Neural progenitor cell (in vitro differentiated cells): ENCODE data around the gene SDK1. TPM values are rescaled to one million over a fixed set of nuclear protein-coding genes. Genes with fewer than 3 reads are reported as not detected.

Experiments used
- DNase-seq: peaks from one replicate; pipeline ENCODE4 v3.0.0-alpha.2; 2016; ENCODE audit warnings: low spot score
- H2AFZ ChIP-seq: fragments of 200-600 bp; sonication (generic); replicated peaks from 2 replicates; pipeline ENCODE4 v1.6.1; 2016; ENCODE audit warnings: antibody characterized with exemption
- H3F3A ChIP-seq: fragments of 200-600 bp; sonication (generic); 2 replicates; pipeline ENCODE4 v1.6.1; 2016; ENCODE audit warnings: antibody characterized with exemption, low read depth
- H3K27ac ChIP-seq: fragments of 200-600 bp; sonication (generic); 2 replicates; pipeline ENCODE4 v1.5.1; 2016; ENCODE audit warnings: mild to moderate bottlenecking
- H3K27me3 ChIP-seq: fragments of 200-600 bp; sonication (generic); 2 replicates; pipeline ENCODE4 v1.6.1; 2016; ENCODE audit warnings: mild to moderate bottlenecking, moderate library complexity
- H3K36me3 ChIP-seq: fragments of 200-600 bp; sonication (generic); 2 replicates; pipeline ENCODE4 v1.5.1; 2016
- H3K4me1 ChIP-seq: fragments of 200-600 bp; sonication (generic); 2 replicates; pipeline ENCODE4 v1.6.1; 2016; ENCODE audit warnings: mixed run types
- H3K4me2 ChIP-seq: fragments of 200-600 bp; sonication (generic); 2 replicates; pipeline ENCODE4 v1.6.1; 2016
- H3K4me3 ChIP-seq: fragments of 200-600 bp; sonication (generic); 2 replicates; pipeline ENCODE4 v1.5.1; 2016
- H3K79me2 ChIP-seq: fragments of 200-600 bp; sonication (generic); 2 replicates; pipeline ENCODE4 v1.6.1; 2016; ENCODE audit warnings: low read depth
- H3K9ac ChIP-seq: fragments of 200-600 bp; sonication (generic); 2 replicates; pipeline ENCODE4 v1.6.1; 2016
- H3K9me3 ChIP-seq: fragments of 200-600 bp; sonication (generic); 2 replicates; pipeline ENCODE4 v1.5.1; 2016; ENCODE audit warnings: low read depth
- H4K20me1 ChIP-seq: fragments of 200-600 bp; sonication (generic); 2 replicates; pipeline ENCODE4 v1.6.1; 2016; ENCODE audit warnings: low read depth
- H3K27ac Mint-ChIP-seq: 3 replicates; pipeline ENCODE4 v1.8.0; 2021; ENCODE audit warnings: mixed read lengths
- H3K27me3 Mint-ChIP-seq: 2 replicates; pipeline ENCODE4 v1.8.0; 2022; ENCODE audit warnings: low read depth, mild to moderate bottlenecking, inconsistent platforms, moderate library complexity, mixed read lengths; ENCODE audit not compliant: insufficient read depth
- H3K36me3 Mint-ChIP-seq: 3 replicates; pipeline ENCODE4 v1.8.0; 2021; ENCODE audit warnings: mixed read lengths
- H3K4me1 Mint-ChIP-seq: 3 replicates; pipeline ENCODE4 v1.8.0; 2021; ENCODE audit warnings: mixed read lengths
- H3K4me3 Mint-ChIP-seq: 3 replicates; pipeline ENCODE4 v1.8.0; 2021; ENCODE audit warnings: mild to moderate bottlenecking, moderate library complexity, mixed read lengths
- H3K9me3 Mint-ChIP-seq: 3 replicates; pipeline ENCODE4 v1.8.0; 2020; ENCODE audit warnings: mixed read lengths
- EZH2 ChIP-seq: fragments of 200-600 bp; sonication (generic); IDR thresholded peaks from 2 replicates; pipeline ENCODE4 v1.6.1; 2017; ENCODE audit warnings: antibody characterized with exemption, mild to moderate bottlenecking, moderate library complexity
- EZH2phosphoT487 ChIP-seq: fragments of 200-600 bp; sonication (generic); IDR thresholded peaks from 2 replicates; pipeline ENCODE4 v1.6.1; 2017; ENCODE audit warnings: antibody characterized with exemption
- total RNA-seq: library from RNA; depleted of rRNA; stranded (reverse); fragments of >200 nt; gene quantifications from 2 replicates; pipeline ENCODE4 v1.2.3, GENCODE V29; 2015; ENCODE audit warnings: low replicate concordance
- TF ChIP-seq, protein P1 (sequence below): fragments of 200-600 bp; sonication (generic); IDR thresholded peaks from 2 replicates; pipeline ENCODE4 v1.5.1; 2017; ENCODE audit warnings: antibody characterized with exemption, mild to moderate bottlenecking

SDK1 gene
- total RNA-seq, 1 donor from 2014 or later, result 4.9 TPM

DNA sequence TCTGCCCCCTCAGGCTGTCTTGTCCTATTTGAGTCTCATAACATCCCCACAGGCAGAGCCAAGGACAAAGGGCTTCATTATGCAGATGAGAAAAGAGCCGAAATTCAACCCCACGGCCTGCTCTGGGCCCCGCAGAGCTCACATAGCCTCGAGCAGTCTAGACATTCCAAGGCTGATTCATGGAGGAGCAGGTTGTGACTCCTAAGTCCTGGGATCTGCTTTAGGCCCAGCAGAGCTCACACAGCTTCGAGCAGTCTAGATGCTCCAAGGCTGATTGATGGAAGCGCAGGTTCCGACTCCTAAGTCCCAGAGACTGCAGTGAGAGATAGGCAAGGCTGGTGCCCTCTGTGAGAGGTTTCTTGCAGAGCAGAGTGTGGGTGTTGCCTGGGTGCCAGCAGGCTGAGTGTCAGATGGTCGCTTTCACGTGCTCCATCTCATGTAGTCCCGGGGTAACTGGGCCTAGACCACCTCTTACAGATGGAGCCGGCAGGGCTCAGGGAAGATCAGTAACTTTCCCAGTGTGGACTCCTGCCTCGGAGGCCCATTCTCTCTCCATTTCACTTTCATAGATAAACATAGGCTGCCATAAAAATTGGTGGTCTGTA is 944.9 kb downstream of the SDK1 start:
- no peak overlapping the region for H2AFZ ChIP-seq
- no peaks in the 10 kb centered on the region for H4K20me1 ChIP-seq
- H3K9ac ChIP-seq, result no peak overlapping the region
- H3K4me1 Mint-ChIP-seq, result peaks cover 8% of the 10 kb centered on the region
- H3K36me3 ChIP-seq, result no peaks in the 10 kb centered on the region
- peak overlapping the region; percentile 50 for H3K4me3 Mint-ChIP-seq
- no peaks in the 10 kb centered on the region for H3K79me2 ChIP-seq
- TF ChIP-seq EZH2phosphoT487 (no peak), EZH2 (no peak)
- TF ChIP-seq, protein P1, sequence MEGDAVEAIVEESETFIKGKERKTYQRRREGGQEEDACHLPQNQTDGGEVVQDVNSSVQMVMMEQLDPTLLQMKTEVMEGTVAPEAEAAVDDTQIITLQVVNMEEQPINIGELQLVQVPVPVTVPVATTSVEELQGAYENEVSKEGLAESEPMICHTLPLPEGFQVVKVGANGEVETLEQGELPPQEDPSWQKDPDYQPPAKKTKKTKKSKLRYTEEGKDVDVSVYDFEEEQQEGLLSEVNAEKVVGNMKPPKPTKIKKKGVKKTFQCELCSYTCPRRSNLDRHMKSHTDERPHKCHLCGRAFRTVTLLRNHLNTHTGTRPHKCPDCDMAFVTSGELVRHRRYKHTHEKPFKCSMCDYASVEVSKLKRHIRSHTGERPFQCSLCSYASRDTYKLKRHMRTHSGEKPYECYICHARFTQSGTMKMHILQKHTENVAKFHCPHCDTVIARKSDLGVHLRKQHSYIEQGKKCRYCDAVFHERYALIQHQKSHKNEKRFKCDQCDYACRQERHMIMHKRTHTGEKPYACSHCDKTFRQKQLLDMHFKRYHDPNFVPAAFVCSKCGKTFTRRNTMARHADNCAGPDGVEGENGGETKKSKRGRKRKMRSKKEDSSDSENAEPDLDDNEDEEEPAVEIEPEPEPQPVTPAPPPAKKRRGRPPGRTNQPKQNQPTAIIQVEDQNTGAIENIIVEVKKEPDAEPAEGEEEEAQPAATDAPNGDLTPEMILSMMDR, result no peak
- H3K27me3 ChIP-seq, result no peaks in the 10 kb centered on the region
- H3K4me1 ChIP-seq, result peaks cover 4% of the 10 kb centered on the region
- peaks cover 20% of the 10 kb centered on the region for H3K36me3 Mint-ChIP-seq
- H3K4me2 ChIP-seq, result no peak overlapping the region
- H3K4me3 ChIP-seq, result no peak overlapping the region
- H3F3A ChIP-seq, result peaks cover 13% of the 10 kb centered on the region
- DNase-seq, result peak; percentile 46
- no peaks in the 10 kb centered on the region for H3K9me3 ChIP-seq
- H3K27me3 Mint-ChIP-seq, result peaks cover 7% of the 10 kb centered on the region
- no peak overlapping the region for H3K27ac ChIP-seq
- peak overlapping the region; percentile 78 for H3K27ac Mint-ChIP-seq
- H3K9me3 Mint-ChIP-seq, result peaks cover 2% of the 10 kb centered on the region

DNA sequence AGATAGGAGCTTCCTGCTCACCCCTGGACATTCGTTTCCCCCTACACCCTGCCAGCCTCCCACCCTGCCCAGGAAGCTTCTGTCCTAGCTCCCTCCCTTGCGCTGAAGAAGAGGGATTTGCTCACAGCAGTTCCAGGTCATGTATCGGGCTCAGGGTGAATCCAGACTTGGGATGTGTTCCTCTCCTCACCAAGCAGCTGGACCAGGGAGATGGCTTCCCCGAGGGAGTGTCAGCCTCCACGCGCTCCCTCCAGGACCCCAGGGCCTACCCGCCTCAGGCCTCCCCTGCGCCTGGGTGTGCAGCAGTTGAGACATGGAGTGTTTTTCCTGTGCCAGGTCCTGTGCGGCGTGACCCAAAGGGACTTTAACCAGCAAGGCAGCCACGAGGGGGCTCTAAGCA is 945.5 kb downstream of the SDK1 start:
- no peak overlapping the region for H3K27ac Mint-ChIP-seq
- H3K4me3 ChIP-seq, result no peak overlapping the region
- no peak overlapping the region for H3K27ac ChIP-seq
- peaks cover 20% of the 10 kb centered on the region for H3K36me3 Mint-ChIP-seq
- H3K27me3 ChIP-seq, result no peaks in the 10 kb centered on the region
- peaks cover 13% of the 10 kb centered on the region for H3F3A ChIP-seq
- H3K9ac ChIP-seq, result no peak overlapping the region
- peaks cover 7% of the 10 kb centered on the region for H3K27me3 Mint-ChIP-seq
- H3K4me1 ChIP-seq, result peaks cover 4% of the 10 kb centered on the region
- no peak for DNase-seq
- H3K79me2 ChIP-seq, result no peaks in the 10 kb centered on the region
- TF ChIP-seq EZH2phosphoT487 (no peak), EZH2 (no peak)
- TF ChIP-seq, protein P1, result no peak
- H3K9me3 ChIP-seq, result no peaks in the 10 kb centered on the region
- H3K4me3 Mint-ChIP-seq, result no peak overlapping the region
- no peak overlapping the region for H3K4me2 ChIP-seq
- no peaks in the 10 kb centered on the region for H3K36me3 ChIP-seq
- peaks cover 2% of the 10 kb centered on the region for H3K9me3 Mint-ChIP-seq
- no peaks in the 10 kb centered on the region for H4K20me1 ChIP-seq
- H3K4me1 Mint-ChIP-seq, result peaks cover 8% of the 10 kb centered on the region
- no peak overlapping the region for H2AFZ ChIP-seq

DNA sequence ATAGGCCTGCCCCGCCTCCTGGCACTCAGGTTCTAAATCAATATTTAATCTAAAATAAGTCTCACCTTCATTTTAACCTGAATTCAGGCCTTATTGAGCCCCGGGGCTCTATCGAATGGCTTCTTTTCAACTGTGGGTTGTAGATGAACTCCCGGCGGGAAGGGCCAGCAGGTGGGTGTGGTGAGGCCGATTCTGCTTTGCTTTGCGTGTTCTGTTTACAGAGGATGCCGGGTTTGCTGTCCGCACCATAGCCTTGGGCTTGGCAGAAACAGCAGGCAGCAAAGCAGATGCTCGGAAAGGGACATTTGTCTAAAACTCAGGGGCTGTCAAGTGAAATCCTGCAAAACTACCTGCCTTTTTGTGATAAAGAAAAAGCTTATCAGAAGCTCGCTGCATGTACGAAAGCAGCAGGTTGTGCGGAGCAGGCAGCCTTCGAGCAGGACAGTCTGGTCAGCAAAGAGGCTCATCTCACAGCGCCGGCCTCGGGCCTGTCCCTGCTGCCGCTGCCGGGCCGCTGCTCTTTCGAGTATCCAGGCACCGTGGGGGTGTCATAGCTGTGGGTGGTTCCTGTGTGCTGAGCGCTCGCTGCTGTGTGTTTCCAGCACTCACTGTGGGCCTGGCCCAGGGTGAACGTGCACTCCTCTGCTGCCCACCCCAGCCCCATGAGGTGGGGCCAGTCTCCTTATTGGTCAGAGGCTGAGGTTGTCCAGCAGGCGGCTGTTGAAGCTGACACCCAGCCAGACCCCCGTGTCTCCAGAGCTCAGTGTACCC is 946.2 kb downstream of the SDK1 start:
- peaks cover 8% of the 10 kb centered on the region for H3K4me1 Mint-ChIP-seq
- H3K27me3 Mint-ChIP-seq, result peaks cover 7% of the 10 kb centered on the region
- no peak for TF ChIP-seq EZH2phosphoT487
- TF ChIP-seq, protein P1, result no peak
- TF ChIP-seq EZH2, result no peak

More for the DNA sequence above, 946.2 kb downstream of the SDK1 start:
- no peak overlapping the region for H3K4me2 ChIP-seq
- H3K4me1 ChIP-seq, result peaks cover 4% of the 10 kb centered on the region
- no peak for DNase-seq
- H3K27ac ChIP-seq, result no peak overlapping the region
- no peak overlapping the region for H3K9ac ChIP-seq
- Mint-ChIP-seq H3K9me3 (peaks cover 2% of the 10 kb centered on the region), H3K27ac (no peak overlapping the region), H3K4me3 (no peak overlapping the region), H3K36me3 (peaks cover 18% of the 10 kb centered on the region)
- H2AFZ ChIP-seq, result no peak overlapping the region
- H3K36me3 ChIP-seq, result no peaks in the 10 kb centered on the region
- H3F3A ChIP-seq, result peaks cover 13% of the 10 kb centered on the region
- no peaks in the 10 kb centered on the region for H4K20me1 ChIP-seq
- H3K9me3 ChIP-seq, result no peaks in the 10 kb centered on the region
- no peaks in the 10 kb centered on the region for H3K27me3 ChIP-seq
- H3K4me3 ChIP-seq, result no peak overlapping the region
- H3K79me2 ChIP-seq, result no peaks in the 10 kb centered on the region
